Kidney epithelial cell (primary cell): ENCODE results near the gene CDT1. TPM values are rescaled to one million over a fixed set of nuclear protein-coding genes. Genes with fewer than 3 reads are reported as not detected.
"Not testable (repeated sequence)": the region's sequence is repeated elsewhere in the genome, so short reads cannot be mapped to it uniquely, and the experiment has no call there.

Experiments used
- DNase-seq: peaks from one replicate; pipeline ENCODE4 v3.0.0-alpha.2; 2010; ENCODE audit warnings: low read depth
- H3K27me3 ChIP-seq: 2 replicates; pipeline ENCODE4 v1.6.0; 2011; ENCODE audit warnings: low read length; ENCODE audit not compliant: control insufficient read depth, insufficient read depth
- H3K36me3 ChIP-seq: 2 replicates; pipeline ENCODE4 v1.5.1; 2011; ENCODE audit warnings: low read length; ENCODE audit not compliant: control insufficient read depth, insufficient read depth
- H3K4me3 ChIP-seq: 2 replicates; pipeline ENCODE4 v1.5.1; 2011; ENCODE audit warnings: low read depth, mild to moderate bottlenecking, control low read depth, low read length
- CTCF ChIP-seq: IDR thresholded peaks from 2 replicates; pipeline ENCODE4 v1.5.1; 2011; ENCODE audit warnings: mild to moderate bottlenecking, moderate library complexity, low read length, control low read depth, inconsistent platforms; ENCODE audit not compliant: insufficient read depth, poor library complexity, severe bottlenecking
- total RNA-seq: library from RNA; depleted of rRNA; stranded (reverse); fragments of >200 nt; gene quantifications from 2 replicates; pipeline ENCODE4 v1.2.3, GENCODE V29; 2015

CDT1 gene
- total RNA-seq, 1 donor from 2014 or later: 14.5 TPM

GRCh38 chr16:88787579-88788314 is 15.8 kb upstream of the CDT1 start:
- DNase-seq: no peak
- no peak overlapping the region for H3K4me3 ChIP-seq
- H3K36me3 ChIP-seq: no peaks in the 10 kb centered on the region
- H3K27me3 ChIP-seq: no peaks in the 10 kb centered on the region
- TF ChIP-seq CTCF: no peak

GRCh38 chr16:88788749-88789148 is 14.8 kb upstream of the CDT1 start:
- H3K27me3 ChIP-seq, H3K4me3 ChIP-seq, DNase-seq, H3K36me3 ChIP-seq: not testable (repeated sequence)

- peaks cover 7% of the 10 kb centered on the region for H3K27me3 ChIP-seq
- no peaks in the 10 kb centered on the region for H3K36me3 ChIP-seq
- no peak overlapping the region for H3K4me3 ChIP-seq
- TF ChIP-seq CTCF: no peak
- DNase-seq: no peak
Measured at GRCh38 chr16:88789594-88789993, 14.0 kb upstream of the CDT1 start.

GRCh38 chr16:88790312-88791211 is 13.0 kb upstream of the CDT1 start:
- TF ChIP-seq CTCF: no peak
- H3K4me3 ChIP-seq: no peak overlapping the region
- no peaks in the 10 kb centered on the region for H3K36me3 ChIP-seq
- H3K27me3 ChIP-seq: peaks cover 7% of the 10 kb centered on the region
- no peak for DNase-seq

GRCh38 chr16:88792078-88792550 is 11.5 kb upstream of the CDT1 start:
- Histone ChIP-seq H3K36me3 (no peaks in the 10 kb centered on the region), H3K27me3 (peaks cover 7% of the 10 kb centered on the region), H3K4me3 (no peak overlapping the region)
- no peak for DNase-seq
- TF ChIP-seq CTCF: no peak

- Histone ChIP-seq H3K36me3 (no peaks in the 10 kb centered on the region), H3K4me3 (no peak overlapping the region), H3K27me3 (peaks cover 7% of the 10 kb centered on the region)
- no peak for DNase-seq
- no peak for TF ChIP-seq CTCF
Measured at GRCh38 chr16:88792668-88793250, 10.8 kb upstream of the CDT1 start.
